HG02798 (cell line): Measurements from ENCODE around the gene UBAP2.

Source experiments
- ATAC-seq: cut with Tn5 transposase; IDR thresholded peaks from one replicate; pipeline ENCODE4 v1.9.1; 2021; ENCODE audit warnings: mild to moderate bottlenecking; ENCODE audit not compliant: unreplicated experiment, poor library complexity

Gene UBAP2

GRCh38 chr9:33881635-33882034 is 167.1 kb downstream of the UBAP2 start:
- ATAC-seq = no peak

DNA sequence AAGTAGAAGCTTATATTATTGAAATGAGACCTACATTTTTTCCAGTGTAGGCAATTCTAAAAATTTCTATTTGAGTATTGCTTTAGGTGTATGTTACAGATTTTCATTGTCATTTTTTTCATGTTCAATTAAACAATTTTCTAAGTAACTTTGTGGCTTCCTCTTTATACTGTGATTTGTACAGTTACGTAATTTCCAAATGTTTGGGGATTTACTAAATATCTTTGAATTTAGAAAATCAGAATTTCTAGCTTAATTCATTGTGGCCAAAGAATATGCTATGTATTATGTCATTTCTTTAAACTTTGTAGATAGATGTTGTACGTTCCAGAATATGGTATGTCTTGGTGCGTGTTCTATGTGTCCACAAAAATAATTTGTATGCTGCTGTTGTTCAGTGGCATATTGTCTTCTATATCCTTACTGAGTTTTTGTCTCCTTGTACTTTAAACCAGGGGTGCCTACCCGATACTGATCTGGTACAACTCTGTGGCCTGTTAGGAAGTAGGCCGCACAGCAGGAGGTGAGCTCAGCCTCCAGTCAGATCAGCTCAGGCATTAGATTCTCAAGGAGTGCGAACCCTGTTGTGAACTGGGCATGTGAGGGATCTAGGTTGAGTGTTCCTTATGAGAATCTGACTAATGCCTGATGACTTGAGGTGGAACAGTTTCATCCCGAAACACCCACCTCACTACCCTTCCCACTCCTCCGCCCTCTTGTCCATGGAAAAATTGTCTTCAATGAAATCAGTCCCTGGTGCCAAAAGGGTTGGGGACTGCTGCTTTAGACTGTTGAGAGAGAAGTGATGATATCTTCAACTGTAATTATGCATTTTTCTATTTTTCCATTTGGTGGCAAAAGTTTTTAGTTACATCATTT is 168.2 kb downstream of the UBAP2 start:
- no peak for ATAC-seq

DNA sequence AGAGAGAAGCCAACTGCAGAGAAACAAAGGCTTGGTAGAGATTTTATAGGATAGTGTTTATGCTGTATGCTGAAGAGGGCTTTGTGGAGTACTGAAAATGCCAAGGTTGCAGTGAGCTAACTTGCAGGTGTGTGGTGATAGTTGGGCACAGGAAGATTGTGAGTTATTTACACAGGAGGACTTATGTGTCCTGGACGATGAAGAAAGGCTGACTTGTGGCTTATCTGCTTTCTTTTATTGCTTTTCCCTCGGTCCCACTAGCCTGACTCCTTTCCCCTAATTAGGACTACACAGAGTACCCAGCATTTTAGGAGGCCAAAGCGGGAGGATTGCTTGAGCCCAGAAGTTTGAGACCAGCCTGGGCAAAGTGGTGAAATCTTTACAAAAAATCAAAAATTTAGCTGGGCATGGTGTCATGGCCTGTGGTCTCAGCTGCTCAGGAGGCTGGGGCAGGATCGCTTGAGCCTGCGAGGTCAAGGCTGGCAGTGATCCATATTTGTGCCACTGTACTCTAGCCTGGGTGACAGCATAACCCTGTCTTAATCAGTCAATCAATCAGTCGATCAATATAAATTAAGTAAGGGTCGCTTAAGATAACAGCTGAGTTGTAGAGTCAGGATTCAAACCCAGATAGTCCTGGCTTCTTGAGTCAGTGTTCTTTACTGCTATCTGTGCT is 169.9 kb downstream of the UBAP2 start:
- no peak for ATAC-seq

- no peak for ATAC-seq
These were observed 170.8 kb downstream of the UBAP2 start for GRCh38 chr9:33877727-33878489.
